Neural progenitor cell (in vitro differentiated cells): ENCODE results near the gene SPINT1. TPM values are rescaled to one million over a fixed set of nuclear protein-coding genes. Genes with fewer than 3 reads are reported as not detected.

Experiments
- DNase-seq: peaks from one replicate; pipeline ENCODE4 v3.0.0-alpha.2; 2016; ENCODE audit warnings: low spot score
- H2AFZ ChIP-seq: fragments of 200-600 bp; sonication (generic); replicated peaks from 2 replicates; pipeline ENCODE4 v1.6.1; 2016; ENCODE audit warnings: antibody characterized with exemption
- H3F3A ChIP-seq: fragments of 200-600 bp; sonication (generic); 2 replicates; pipeline ENCODE4 v1.6.1; 2016; ENCODE audit warnings: antibody characterized with exemption, low read depth
- H3K27ac ChIP-seq: fragments of 200-600 bp; sonication (generic); 2 replicates; pipeline ENCODE4 v1.5.1; 2016; ENCODE audit warnings: mild to moderate bottlenecking
- H3K27me3 ChIP-seq: fragments of 200-600 bp; sonication (generic); 2 replicates; pipeline ENCODE4 v1.6.1; 2016; ENCODE audit warnings: mild to moderate bottlenecking, moderate library complexity
- H3K36me3 ChIP-seq: fragments of 200-600 bp; sonication (generic); 2 replicates; pipeline ENCODE4 v1.5.1; 2016
- H3K4me1 ChIP-seq: fragments of 200-600 bp; sonication (generic); 2 replicates; pipeline ENCODE4 v1.6.1; 2016; ENCODE audit warnings: mixed run types
- H3K4me2 ChIP-seq: fragments of 200-600 bp; sonication (generic); 2 replicates; pipeline ENCODE4 v1.6.1; 2016
- H3K4me3 ChIP-seq: fragments of 200-600 bp; sonication (generic); 2 replicates; pipeline ENCODE4 v1.5.1; 2016
- H3K79me2 ChIP-seq: fragments of 200-600 bp; sonication (generic); 2 replicates; pipeline ENCODE4 v1.6.1; 2016; ENCODE audit warnings: low read depth
- H3K9ac ChIP-seq: fragments of 200-600 bp; sonication (generic); 2 replicates; pipeline ENCODE4 v1.6.1; 2016
- H3K9me3 ChIP-seq: fragments of 200-600 bp; sonication (generic); 2 replicates; pipeline ENCODE4 v1.5.1; 2016; ENCODE audit warnings: low read depth
- H4K20me1 ChIP-seq: fragments of 200-600 bp; sonication (generic); 2 replicates; pipeline ENCODE4 v1.6.1; 2016; ENCODE audit warnings: low read depth
- H3K27ac Mint-ChIP-seq: 3 replicates; pipeline ENCODE4 v1.8.0; 2021; ENCODE audit warnings: mixed read lengths
- H3K27me3 Mint-ChIP-seq: 2 replicates; pipeline ENCODE4 v1.8.0; 2022; ENCODE audit warnings: low read depth, mild to moderate bottlenecking, inconsistent platforms, moderate library complexity, mixed read lengths; ENCODE audit not compliant: insufficient read depth
- H3K36me3 Mint-ChIP-seq: 3 replicates; pipeline ENCODE4 v1.8.0; 2021; ENCODE audit warnings: mixed read lengths
- H3K4me1 Mint-ChIP-seq: 3 replicates; pipeline ENCODE4 v1.8.0; 2021; ENCODE audit warnings: mixed read lengths
- H3K4me3 Mint-ChIP-seq: 3 replicates; pipeline ENCODE4 v1.8.0; 2021; ENCODE audit warnings: mild to moderate bottlenecking, moderate library complexity, mixed read lengths
- H3K9me3 Mint-ChIP-seq: 3 replicates; pipeline ENCODE4 v1.8.0; 2020; ENCODE audit warnings: mixed read lengths
- CTCF ChIP-seq: fragments of 200-600 bp; sonication (generic); IDR thresholded peaks from 2 replicates; pipeline ENCODE4 v1.5.1; 2017; ENCODE audit warnings: antibody characterized with exemption, mild to moderate bottlenecking
- EZH2 ChIP-seq: fragments of 200-600 bp; sonication (generic); IDR thresholded peaks from 2 replicates; pipeline ENCODE4 v1.6.1; 2017; ENCODE audit warnings: antibody characterized with exemption, mild to moderate bottlenecking, moderate library complexity
- EZH2phosphoT487 ChIP-seq: fragments of 200-600 bp; sonication (generic); IDR thresholded peaks from 2 replicates; pipeline ENCODE4 v1.6.1; 2017; ENCODE audit warnings: antibody characterized with exemption
- total RNA-seq: library from RNA; depleted of rRNA; stranded (reverse); fragments of >200 nt; gene quantifications from 2 replicates; pipeline ENCODE4 v1.2.3, GENCODE V29; 2015; ENCODE audit warnings: low replicate concordance

Gene SPINT1
- total RNA-seq, 1 donor from 2014 or later, result 12.0 TPM

DNA sequence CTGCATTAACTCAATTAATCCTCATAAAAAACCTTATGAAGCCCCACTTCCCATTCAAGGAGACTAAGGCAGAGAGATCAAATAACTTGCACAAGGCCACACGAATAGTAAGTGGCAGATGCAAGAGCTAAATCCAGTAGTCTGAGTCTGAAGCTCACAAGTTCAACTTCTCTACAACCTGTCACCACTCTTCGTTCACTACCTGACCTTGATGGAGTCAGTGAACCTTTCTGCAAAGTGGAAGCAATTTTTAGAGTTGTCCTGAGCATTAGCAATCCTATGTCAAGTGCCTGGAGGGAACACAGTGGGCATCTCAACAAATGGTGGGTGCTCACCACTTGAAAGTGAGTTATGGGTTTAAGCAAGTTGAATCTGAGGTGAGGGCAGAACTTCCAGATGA, 2.1 kb upstream of the SPINT1 start:
- Histone ChIP-seq H3K9me3 (no peaks in the 10 kb centered on the region), H3F3A (peaks cover 13% of the 10 kb centered on the region), H3K9ac (no peak overlapping the region), H3K27me3 (peaks cover 40% of the 10 kb centered on the region), H3K27ac (no peak overlapping the region), H3K4me1 (no peaks in the 10 kb centered on the region), H3K4me2 (no peak overlapping the region), H3K79me2 (no peaks in the 10 kb centered on the region), H3K36me3 (no peaks in the 10 kb centered on the region), H3K4me3 (no peak overlapping the region), H2AFZ (no peak overlapping the region), H4K20me1 (no peaks in the 10 kb centered on the region)
- Mint-ChIP-seq H3K27me3 (peaks cover 36% of the 10 kb centered on the region), H3K36me3 (no peaks in the 10 kb centered on the region), H3K27ac (no peak overlapping the region), H3K9me3 (no peaks in the 10 kb centered on the region), H3K4me3 (no peak overlapping the region), H3K4me1 (peaks cover 7% of the 10 kb centered on the region)
- no peak for DNase-seq
- TF ChIP-seq CTCF (no peak), EZH2phosphoT487 (no peak), EZH2 (no peak)

DNA sequence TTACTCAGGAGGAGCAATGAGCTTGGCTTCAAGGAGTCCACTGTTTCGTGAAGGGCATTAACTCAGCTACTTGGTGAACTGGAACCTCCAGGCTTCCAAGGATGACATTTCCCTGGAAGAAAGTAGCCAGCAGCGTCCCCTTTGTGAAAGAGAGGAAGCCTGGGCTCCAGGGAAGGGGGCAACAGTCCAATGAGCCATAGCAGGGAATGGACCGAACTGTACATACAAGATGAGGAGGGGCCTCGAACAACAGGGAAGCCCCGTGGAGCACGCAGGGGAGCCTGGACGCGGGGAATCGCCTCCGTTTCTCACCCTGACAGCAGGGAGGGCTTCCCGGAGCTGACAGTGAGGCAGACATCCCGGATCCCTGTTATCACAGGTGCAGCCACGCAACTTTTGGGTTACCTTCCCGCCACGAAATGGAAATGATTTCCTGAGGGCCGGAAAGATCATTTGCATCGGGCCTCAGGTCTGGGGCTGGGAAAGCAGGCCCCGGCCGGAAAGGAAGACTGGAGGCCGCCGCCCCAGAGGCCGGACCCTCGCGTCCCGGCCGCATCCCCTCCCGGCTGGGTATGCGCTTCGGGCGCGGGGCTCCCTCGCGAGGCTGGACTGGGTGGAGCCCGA, 475 bp upstream of the SPINT1 start:
- Histone ChIP-seq H3K27ac (no peak overlapping the region), H2AFZ (peak overlapping the region; percentile 77), H3K27me3 (peaks cover 40% of the 10 kb centered on the region), H3K36me3 (no peaks in the 10 kb centered on the region), H3K9ac (no peak overlapping the region), H3K79me2 (no peaks in the 10 kb centered on the region), H3K9me3 (no peaks in the 10 kb centered on the region), H3K4me3 (peak overlapping the region; percentile 76), H3K4me1 (peaks cover 12% of the 10 kb centered on the region), H3K4me2 (peak overlapping the region; percentile 85), H3F3A (peaks cover 20% of the 10 kb centered on the region), H4K20me1 (no peaks in the 10 kb centered on the region)
- peak overlapping the region; percentile 82 for H3K4me3 Mint-ChIP-seq
- DNase-seq, result no peak
- no peaks in the 10 kb centered on the region for H3K9me3 Mint-ChIP-seq
- TF ChIP-seq EZH2phosphoT487 (no peak), CTCF (no peak), EZH2 (no peak)
- peaks cover 22% of the 10 kb centered on the region for H3K4me1 Mint-ChIP-seq
- H3K27me3 Mint-ChIP-seq, result peaks cover 38% of the 10 kb centered on the region
- H3K27ac Mint-ChIP-seq, result no peak overlapping the region
- H3K36me3 Mint-ChIP-seq, result no peaks in the 10 kb centered on the region

GRCh38 chr15:40844696-40845030, 815 bp downstream of the SPINT1 start:
- H3K27me3 ChIP-seq, result peaks cover 40% of the 10 kb centered on the region

More at GRCh38 chr15:40844696-40845030, 815 bp downstream of the SPINT1 start:
- no peaks in the 10 kb centered on the region for H3K36me3 ChIP-seq
- Mint-ChIP-seq H3K27ac (peak overlapping the region; percentile 62), H3K27me3 (peaks cover 38% of the 10 kb centered on the region), H3K36me3 (no peaks in the 10 kb centered on the region), H3K4me3 (peak overlapping the region; percentile 81), H3K9me3 (no peaks in the 10 kb centered on the region), H3K4me1 (peaks cover 22% of the 10 kb centered on the region)
- peak overlapping the region; percentile 77 for H2AFZ ChIP-seq
- H3K27ac ChIP-seq, result no peak overlapping the region
- H4K20me1 ChIP-seq, result no peaks in the 10 kb centered on the region
- no peaks in the 10 kb centered on the region for H3K79me2 ChIP-seq
- peak overlapping the region; percentile 85 for H3K4me2 ChIP-seq
- TF ChIP-seq EZH2 (peak; percentile 90), CTCF (no peak), EZH2phosphoT487 (peak; percentile 75)
- H3F3A ChIP-seq, result peaks cover 20% of the 10 kb centered on the region
- H3K9ac ChIP-seq, result no peak overlapping the region
- H3K4me3 ChIP-seq, result peak overlapping the region; percentile 76
- peak; percentile 59 for DNase-seq
- H3K9me3 ChIP-seq, result no peaks in the 10 kb centered on the region
- H3K4me1 ChIP-seq, result peaks cover 12% of the 10 kb centered on the region
